ENCODE results near the gene WLS. TPM values are rescaled to one million over a fixed set of nuclear protein-coding genes. Genes with fewer than 3 reads are reported as not detected.

The WLS gene
- total RNA-seq, 2 experiments from 2014 or later, result not detected

GRCh38 chr1:68217060-68217554 is 15.2 kb downstream of the WLS start:
- H3K4me1 Mint-ChIP-seq, result no peaks in the 10 kb centered on the region
- no peaks in the 10 kb centered on the region for H3K27me3 Mint-ChIP-seq
- no peak overlapping the region for H3K4me3 Mint-ChIP-seq
- DNase-seq, result no peak
- H3K27ac Mint-ChIP-seq, result no peak overlapping the region
- H3K36me3 Mint-ChIP-seq, result no peaks in the 10 kb centered on the region
- no peaks in the 10 kb centered on the region for H3K9me3 Mint-ChIP-seq

GRCh38 chr1:68216089-68216772 is 16.1 kb downstream of the WLS start:
- Mint-ChIP-seq H3K4me3 (no peak overlapping the region), H3K36me3 (no peaks in the 10 kb centered on the region)

GRCh38 chr1:68213843-68214242 is 18.5 kb downstream of the WLS start:
- Mint-ChIP-seq H3K9me3 (no peaks in the 10 kb centered on the region), H3K27me3 (no peaks in the 10 kb centered on the region), H3K4me3 (no peak overlapping the region), H3K4me1 (no peaks in the 10 kb centered on the region), H3K36me3 (no peaks in the 10 kb centered on the region), H3K27ac (no peak overlapping the region)
- DNase-seq, result no peak

More at GRCh38 chr1:68216089-68216772, 16.1 kb downstream of the WLS start:
- H3K27me3 Mint-ChIP-seq, result no peaks in the 10 kb centered on the region
- H3K27ac Mint-ChIP-seq, result no peak overlapping the region
- DNase-seq, result no peak
- H3K4me1 Mint-ChIP-seq, result no peaks in the 10 kb centered on the region
- no peaks in the 10 kb centered on the region for H3K9me3 Mint-ChIP-seq

GRCh38 chr1:68211761-68212380 is 20.5 kb downstream of the WLS start:
- Mint-ChIP-seq H3K4me1 (no peaks in the 10 kb centered on the region), H3K27ac (no peak overlapping the region), H3K9me3 (no peaks in the 10 kb centered on the region), H3K36me3 (no peaks in the 10 kb centered on the region), H3K4me3 (no peak overlapping the region), H3K27me3 (peaks cover 3% of the 10 kb centered on the region)
- no peak for DNase-seq

GRCh38 chr1:68210829-68211228 is 21.5 kb downstream of the WLS start:
- Mint-ChIP-seq H3K27me3 (peaks cover 5% of the 10 kb centered on the region), H3K36me3 (no peaks in the 10 kb centered on the region), H3K4me3 (no peak overlapping the region), H3K27ac (no peak overlapping the region), H3K9me3 (no peaks in the 10 kb centered on the region), H3K4me1 (no peaks in the 10 kb centered on the region)
- DNase-seq, result no peak

- Mint-ChIP-seq H3K27ac (no peak overlapping the region), H3K4me3 (no peak overlapping the region), H3K4me1 (no peaks in the 10 kb centered on the region), H3K27me3 (peaks cover 8% of the 10 kb centered on the region), H3K36me3 (no peaks in the 10 kb centered on the region), H3K9me3 (no peaks in the 10 kb centered on the region)
- no peak for DNase-seq
These were observed 22.3 kb downstream of the WLS start for GRCh38 chr1:68210027-68210426.

- Mint-ChIP-seq H3K4me1 (no peaks in the 10 kb centered on the region), H3K9me3 (no peaks in the 10 kb centered on the region), H3K27ac (no peak overlapping the region), H3K27me3 (peaks cover 8% of the 10 kb centered on the region), H3K36me3 (no peaks in the 10 kb centered on the region), H3K4me3 (no peak overlapping the region)
- DNase-seq, result no peak
These were observed 25.3 kb downstream of the WLS start for GRCh38 chr1:68206848-68207689.

GRCh38 chr1:68205794-68206358 is 26.4 kb downstream of the WLS start:
- Mint-ChIP-seq H3K27me3 (peaks cover 8% of the 10 kb centered on the region), H3K9me3 (no peaks in the 10 kb centered on the region), H3K36me3 (no peaks in the 10 kb centered on the region), H3K27ac (no peak overlapping the region), H3K4me1 (no peaks in the 10 kb centered on the region), H3K4me3 (no peak overlapping the region)
- no peak for DNase-seq

- no peaks in the 10 kb centered on the region for H3K4me1 Mint-ChIP-seq
- no peak overlapping the region for H3K4me3 Mint-ChIP-seq
- H3K36me3 Mint-ChIP-seq, result no peaks in the 10 kb centered on the region
- H3K9me3 Mint-ChIP-seq, result no peaks in the 10 kb centered on the region
- H3K27me3 Mint-ChIP-seq, result peaks cover 8% of the 10 kb centered on the region
- no peak overlapping the region for H3K27ac Mint-ChIP-seq
- no peak for DNase-seq
These were observed 27.2 kb downstream of the WLS start for GRCh38 chr1:68204977-68205630.

- no peaks in the 10 kb centered on the region for H3K9me3 Mint-ChIP-seq
- no peak overlapping the region for H3K4me3 Mint-ChIP-seq
- H3K4me1 Mint-ChIP-seq, result no peaks in the 10 kb centered on the region
- DNase-seq, result no peak
- no peaks in the 10 kb centered on the region for H3K36me3 Mint-ChIP-seq
- H3K27ac Mint-ChIP-seq, result no peak overlapping the region
- H3K27me3 Mint-ChIP-seq, result peaks cover 7% of the 10 kb centered on the region
These were observed 30.0 kb downstream of the WLS start for GRCh38 chr1:68202239-68202832.

GRCh38 chr1:68201546-68202238 is 30.6 kb downstream of the WLS start:
- Mint-ChIP-seq H3K27ac (no peak overlapping the region), H3K27me3 (peaks cover 7% of the 10 kb centered on the region), H3K4me1 (no peaks in the 10 kb centered on the region), H3K36me3 (no peaks in the 10 kb centered on the region), H3K9me3 (no peaks in the 10 kb centered on the region), H3K4me3 (no peak overlapping the region)
- no peak for DNase-seq

GRCh38 chr1:68199603-68200002 is 32.7 kb downstream of the WLS start:
- H3K4me3 Mint-ChIP-seq, result no peak overlapping the region
- H3K27me3 Mint-ChIP-seq, result peaks cover 3% of the 10 kb centered on the region
- no peak for DNase-seq
- H3K36me3 Mint-ChIP-seq, result no peaks in the 10 kb centered on the region
- H3K9me3 Mint-ChIP-seq, result no peaks in the 10 kb centered on the region
- no peaks in the 10 kb centered on the region for H3K4me1 Mint-ChIP-seq
- no peak overlapping the region for H3K27ac Mint-ChIP-seq

GRCh38 chr1:68198752-68199151 is 33.6 kb downstream of the WLS start:
- Mint-ChIP-seq H3K9me3 (no peaks in the 10 kb centered on the region), H3K27me3 (peaks cover 3% of the 10 kb centered on the region), H3K27ac (no peak overlapping the region), H3K36me3 (no peaks in the 10 kb centered on the region), H3K4me1 (no peaks in the 10 kb centered on the region), H3K4me3 (no peak overlapping the region)
- DNase-seq, result no peak

GRCh38 chr1:68197891-68198290 is 34.4 kb downstream of the WLS start:
- Mint-ChIP-seq H3K27ac (no peak overlapping the region), H3K4me3 (no peak overlapping the region), H3K4me1 (no peaks in the 10 kb centered on the region), H3K27me3 (peaks cover 3% of the 10 kb centered on the region), H3K36me3 (no peaks in the 10 kb centered on the region), H3K9me3 (no peaks in the 10 kb centered on the region)
- DNase-seq, result no peak

All from activated naive CD8-positive, alpha-beta T cell treated with anti-CD3 and anti-CD28 coated beads for 36 hours (primary cell).